Stomach (tissue), 4 donors: ENCODE data around the gene PLIN5.

Experiments
- CTCF ChIP-seq, 7 experiments: fragments of 450-650 bp in 4 of 7; fragments of 200-600 bp in 3 of 7; sonication (generic) in 3 of 7; IDR thresholded peaks; one replicate each; pipeline ENCODE4 v1.5.1; 2016 to 2019; ENCODE audit warnings: antibody characterized with exemption in 7 of 7, control low read depth in 2 of 7, mild to moderate bottlenecking in 1 of 7
- POLR2A ChIP-seq, 4 donors: fragments of 450-650 bp; IDR thresholded peaks; one replicate each; pipeline ENCODE4 v1.6.1; 2016; ENCODE audit warnings: antibody characterized with exemption in 4 of 4, control low read depth in 2 of 4, mild to moderate bottlenecking in 1 of 4, moderate library complexity in 1 of 4

GRCh38 chr19:4496304-4496703, 38.7 kb downstream of the PLIN5 start:
- TF ChIP-seq CTCF (IDR thresholded peaks at IDR 0.05) (no peak), POLR2A (IDR thresholded peaks at IDR 0.05) (no peak)
